Breast epithelium (tissue), 4 donors: ENCODE measurements around the gene PNPLA8. TPM values are rescaled to one million over a fixed set of nuclear protein-coding genes. Genes with fewer than 3 reads are reported as not detected.

Experiments
- DNase-seq, 2 donors: peaks; one replicate each; pipeline ENCODE4 v3.0.0-alpha.2; 2019; ENCODE audit warnings: low spot score in 2 of 2
- H3K27ac ChIP-seq, 2 donors: fragments of 200-600 bp; sonication (generic) in 1 of 2; one replicate each; pipeline ENCODE4 v1.5.1; 2016 to 2019; ENCODE audit warnings: mild to moderate bottlenecking in 1 of 2
- H3K27me3 ChIP-seq, 2 donors: fragments of 200-600 bp; sonication (generic) in 1 of 2; one replicate each; pipeline versions ENCODE4 v1.5.1 to v1.6.0; 2017 to 2019; ENCODE audit warnings: control low read depth in 1 of 2, mild to moderate bottlenecking in 1 of 2
- H3K36me3 ChIP-seq: fragments of 200-600 bp; one replicate; pipeline ENCODE4 v1.5.1; 2019
- H3K4me1 ChIP-seq, 2 donors: fragments of 200-600 bp; sonication (generic); one replicate each; pipeline ENCODE4 v1.5.1; 2016 to 2019; ENCODE audit warnings: control low read depth in 1 of 2
- H3K4me3 ChIP-seq, 3 donors: fragments of 200-600 bp; sonication (generic); 1 replicate in 2 of 3; 2 replicates in 1 of 3; pipeline ENCODE4 v1.5.1; 2016 to 2019; ENCODE audit warnings: mild to moderate bottlenecking in 3 of 3, moderate library complexity in 2 of 3
- H3K9me3 ChIP-seq, 2 donors: fragments of 200-600 bp; sonication (generic) in 1 of 2; one replicate each; pipeline ENCODE4 v1.5.1; 2016 to 2019; ENCODE audit warnings: control low read depth in 1 of 2
- CTCF ChIP-seq, 3 donors: fragments of 450-650 bp; IDR thresholded peaks; one replicate each; pipeline ENCODE4 v1.5.1; 2016 to 2017; ENCODE audit warnings: antibody characterized with exemption in 3 of 3, mild to moderate bottlenecking in 3 of 3, moderate library complexity in 3 of 3
- POLR2A ChIP-seq: fragments of 450-650 bp; IDR thresholded peaks from one replicate; pipeline ENCODE4 v1.6.1; 2016; ENCODE audit warnings: antibody characterized with exemption, mild to moderate bottlenecking, moderate library complexity
- POLR2AphosphoS5 ChIP-seq, 3 donors: sonication (generic); formaldehyde crosslinking; IDR thresholded peaks; one replicate each; pipeline ENCODE4 v1.6.1; 2017; ENCODE audit warnings: antibody characterized with exemption in 3 of 3
- intact Hi-C: fragments of 100-400 bp; cut with DNase I; formaldehyde crosslinking; loops from one replicate; pipeline ENCODE4 v1.15.1; 2023; ENCODE audit warnings: low total_unique reads
- total RNA-seq, 3 donors: library from RNA; depleted of rRNA; stranded (reverse); fragments of >200 nt; gene quantifications; one replicate each; pipeline ENCODE4 v1.1.0, GENCODE V29; 2016

The PNPLA8 gene
- total RNA-seq, 3 donors from 2014 or later, result 36.1 to 48.6 (median 48.5) TPM

DNA sequence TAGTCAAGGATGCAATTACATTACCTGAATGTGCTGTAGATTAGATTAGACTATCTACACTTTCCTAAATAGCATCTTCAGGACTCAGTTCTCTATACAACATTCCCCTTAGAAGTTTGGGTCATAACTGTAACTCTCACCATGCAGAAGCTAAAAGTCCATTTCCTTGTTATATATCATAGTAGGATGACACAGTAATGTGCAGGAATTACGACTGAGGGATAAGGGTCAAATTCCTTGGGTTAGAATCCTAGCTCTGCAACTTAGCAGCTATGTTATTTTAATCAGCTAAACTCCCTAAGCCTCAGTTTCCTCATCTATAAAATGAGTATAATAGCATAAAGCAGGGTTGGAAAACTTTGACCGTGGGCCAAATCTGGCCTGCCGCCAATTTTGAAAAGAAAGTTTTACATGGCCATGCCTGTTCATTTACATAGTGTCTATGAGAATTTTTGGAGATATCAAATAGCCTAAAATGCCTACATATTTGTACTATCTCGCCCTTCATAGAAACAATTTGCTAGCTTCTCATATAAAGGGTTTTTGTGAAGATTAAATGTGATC, 84.5 kb downstream of the PNPLA8 start:
- Histone ChIP-seq H3K27ac (no peak overlapping the region), H3K4me3 (no peak overlapping the region), H3K27me3 (no peaks in the 10 kb centered on the region), H3K9me3 (no peaks in the 10 kb centered on the region), H3K4me1 (no peaks in the 10 kb centered on the region), H3K36me3 (no peaks in the 10 kb centered on the region)
- TF ChIP-seq CTCF (IDR thresholded peaks at IDR 0.05) (no peak), POLR2A (no peak), POLR2AphosphoS5 (IDR thresholded peaks at IDR 0.05) (no peak)
- intact Hi-C loops, result no loop called here
- no peak for DNase-seq

DNA sequence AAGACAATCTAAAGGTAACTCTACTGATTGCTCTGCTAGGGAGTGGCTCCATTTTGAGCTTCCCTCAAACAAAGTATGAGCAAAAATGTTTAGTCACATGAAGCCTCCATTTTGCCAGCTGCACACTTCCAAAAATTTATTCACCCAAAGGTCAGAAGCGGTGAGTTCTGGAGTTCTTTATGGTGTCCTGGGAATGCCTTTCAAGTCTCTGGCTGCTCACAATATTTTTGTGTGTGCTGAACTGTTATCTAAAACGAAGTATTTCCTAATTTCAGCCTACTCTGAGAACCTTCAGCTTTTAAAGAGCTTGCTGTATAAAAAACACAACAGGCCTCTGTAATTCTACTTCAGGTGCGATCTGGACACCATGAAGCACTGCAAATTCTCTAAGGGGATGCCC, 85.3 kb downstream of the PNPLA8 start:
- H3K9me3 ChIP-seq, result no peaks in the 10 kb centered on the region
- no peak overlapping the region for H3K27ac ChIP-seq
- intact Hi-C loops, result no loop called here
- TF ChIP-seq POLR2A (no peak), POLR2AphosphoS5 (IDR thresholded peaks at IDR 0.05) (no peak), CTCF (IDR thresholded peaks at IDR 0.05) (no peak)
- H3K27me3 ChIP-seq, result no peaks in the 10 kb centered on the region
- H3K4me3 ChIP-seq, result no peak overlapping the region
- DNase-seq, result no peak
- H3K36me3 ChIP-seq, result no peaks in the 10 kb centered on the region
- no peaks in the 10 kb centered on the region for H3K4me1 ChIP-seq

GRCh38 chr7:108436906-108437305, 89.0 kb downstream of the PNPLA8 start:
- no peaks in the 10 kb centered on the region for H3K9me3 ChIP-seq
- DNase-seq, result no peak
- no peak overlapping the region for H3K4me3 ChIP-seq
- intact Hi-C loops, result no loop called here
- TF ChIP-seq POLR2AphosphoS5 (IDR thresholded peaks at IDR 0.05), result no peak
- no peak for TF ChIP-seq POLR2A
- TF ChIP-seq CTCF (IDR thresholded peaks at IDR 0.05), result no peak
- H3K27me3 ChIP-seq, result no peaks in the 10 kb centered on the region
- H3K36me3 ChIP-seq, result no peaks in the 10 kb centered on the region
- H3K4me1 ChIP-seq, result no peaks in the 10 kb centered on the region
- H3K27ac ChIP-seq, result no peak overlapping the region

GRCh38 chr7:108434010-108434409, 91.9 kb downstream of the PNPLA8 start:
- no peaks in the 10 kb centered on the region for H3K27me3 ChIP-seq
- no peak for TF ChIP-seq CTCF (IDR thresholded peaks at IDR 0.05)
- no peak for TF ChIP-seq POLR2AphosphoS5 (IDR thresholded peaks at IDR 0.05)
- no peak for TF ChIP-seq POLR2A
- H3K9me3 ChIP-seq, result no peaks in the 10 kb centered on the region
- H3K27ac ChIP-seq, result no peak overlapping the region
- no peak overlapping the region for H3K4me3 ChIP-seq
- DNase-seq, result no peak
- intact Hi-C loops, result no loop called here
- no peaks in the 10 kb centered on the region for H3K36me3 ChIP-seq
- H3K4me1 ChIP-seq, result no peaks in the 10 kb centered on the region

GRCh38 chr7:108431099-108431498, 94.8 kb downstream of the PNPLA8 start:
- no peaks in the 10 kb centered on the region for H3K9me3 ChIP-seq
- no peak overlapping the region for H3K4me3 ChIP-seq
- TF ChIP-seq CTCF (IDR thresholded peaks at IDR 0.05), result no peak
- no peak for TF ChIP-seq POLR2AphosphoS5 (IDR thresholded peaks at IDR 0.05)
- no peaks in the 10 kb centered on the region for H3K4me1 ChIP-seq
- intact Hi-C loops, result no loop called here
- no peak overlapping the region for H3K27ac ChIP-seq
- no peaks in the 10 kb centered on the region for H3K27me3 ChIP-seq
- no peak for DNase-seq
- H3K36me3 ChIP-seq, result no peaks in the 10 kb centered on the region
